ENCODE data around the gene PTH2R.
"Not testable (repeated sequence)": the region's sequence is repeated elsewhere in the genome, so short reads cannot be mapped to it uniquely, and the experiment has no call there.

PTH2R gene

DNA sequence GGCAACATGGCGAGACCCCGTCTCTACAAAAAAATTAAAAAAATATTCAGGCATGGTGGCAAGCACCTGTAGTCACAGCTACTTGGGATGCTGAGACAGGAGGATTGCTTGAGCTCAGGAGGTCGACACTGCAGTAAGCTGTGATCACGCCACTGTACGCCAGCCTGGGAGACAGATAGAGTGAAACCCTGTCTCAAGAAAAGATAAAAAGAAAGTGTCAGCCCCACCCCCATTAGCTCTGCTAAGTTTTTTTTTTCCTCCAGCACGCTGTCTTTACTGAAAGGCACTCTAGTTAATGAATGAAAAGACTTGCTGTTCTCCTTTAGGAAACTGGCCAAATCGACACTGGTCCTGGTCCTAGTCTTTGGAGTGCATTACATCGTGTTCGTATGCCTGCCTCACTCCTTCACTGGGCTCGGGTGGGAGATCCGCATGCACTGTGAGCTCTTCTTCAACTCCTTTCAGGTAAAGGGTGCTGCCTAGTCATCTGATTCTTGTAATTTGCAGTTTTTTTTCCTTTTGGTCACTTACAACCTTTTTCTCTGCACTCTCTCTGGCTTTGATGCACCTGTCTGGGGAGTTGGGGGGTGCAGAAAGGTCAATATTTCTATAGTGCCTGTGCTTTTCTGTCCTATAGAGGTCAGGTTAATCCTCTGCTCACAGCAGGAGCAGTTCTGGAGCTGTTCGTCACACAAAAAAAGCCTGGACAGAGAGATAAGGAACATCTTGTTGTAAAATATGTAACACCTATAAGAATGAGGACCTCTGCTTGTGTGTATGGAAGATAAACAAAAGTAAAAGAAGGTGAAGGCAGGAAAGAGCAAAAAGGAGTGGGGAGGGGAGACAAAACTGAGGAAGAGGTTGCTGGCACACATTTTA lies 82.3 kb downstream of the PTH2R start:
- no peak for DNase-seq (ENCODE audit: low spot score)

DNA sequence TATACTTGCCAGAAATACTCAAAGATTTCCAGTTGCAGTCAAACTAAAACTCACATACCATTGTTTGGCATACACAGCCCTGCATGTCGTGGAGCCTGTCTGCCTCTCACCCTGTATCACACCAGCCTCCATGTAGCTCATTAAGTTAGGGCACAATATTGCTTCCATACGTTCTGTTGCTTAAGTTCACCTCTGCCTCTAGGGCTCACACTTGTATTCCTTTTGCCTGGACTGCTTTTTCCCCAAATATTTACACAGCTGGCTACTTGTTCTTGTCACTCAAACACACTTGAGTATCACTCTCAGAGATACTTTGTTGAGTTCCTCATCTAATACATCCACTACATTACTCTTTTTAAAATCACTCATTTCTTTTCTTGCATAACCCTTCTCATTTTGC lies 83.1 kb downstream of the PTH2R start:
- no peak for DNase-seq (ENCODE audit: low spot score)

DNA sequence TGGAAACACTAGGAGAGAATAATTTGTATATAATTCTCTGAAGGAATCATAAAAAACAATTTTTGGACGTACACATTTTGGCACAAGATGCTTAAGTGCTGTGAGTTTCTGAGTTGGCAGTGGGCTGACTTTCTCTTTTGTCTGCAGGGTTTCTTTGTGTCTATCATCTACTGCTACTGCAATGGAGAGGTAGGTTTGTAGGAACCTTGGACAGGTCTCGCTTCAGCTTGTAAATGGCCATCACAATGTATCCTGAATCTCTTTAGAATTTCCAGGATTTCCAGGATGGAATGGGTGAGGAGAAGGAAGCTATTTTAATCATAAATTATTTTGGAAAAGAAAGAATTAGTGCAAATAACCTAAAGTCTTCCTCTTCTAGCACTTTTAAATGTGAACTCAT lies 83.9 kb downstream of the PTH2R start:
- no peak for DNase-seq (ENCODE audit: low spot score)

DNA sequence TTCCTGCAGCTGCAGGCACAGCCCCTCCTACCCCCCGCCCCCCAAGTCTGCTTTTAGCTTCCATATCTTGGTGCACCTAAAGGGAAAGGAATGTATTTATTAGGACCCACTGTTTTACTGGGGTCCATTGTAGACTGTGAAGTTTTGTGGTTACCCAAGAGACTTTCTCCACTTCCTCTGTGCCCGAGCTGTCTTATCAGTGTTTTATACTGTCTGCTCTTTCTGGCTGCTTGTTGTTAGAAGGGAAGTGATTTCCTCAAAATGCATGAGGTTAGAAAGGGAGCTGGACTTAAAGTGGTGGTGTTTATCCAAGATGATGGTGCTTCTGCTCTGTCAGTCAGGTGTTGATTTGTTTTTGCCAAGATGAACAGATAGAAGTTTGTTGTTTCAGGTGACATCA lies 85.0 kb downstream of the PTH2R start:
- no peak for DNase-seq (ENCODE audit: low spot score)

DNA sequence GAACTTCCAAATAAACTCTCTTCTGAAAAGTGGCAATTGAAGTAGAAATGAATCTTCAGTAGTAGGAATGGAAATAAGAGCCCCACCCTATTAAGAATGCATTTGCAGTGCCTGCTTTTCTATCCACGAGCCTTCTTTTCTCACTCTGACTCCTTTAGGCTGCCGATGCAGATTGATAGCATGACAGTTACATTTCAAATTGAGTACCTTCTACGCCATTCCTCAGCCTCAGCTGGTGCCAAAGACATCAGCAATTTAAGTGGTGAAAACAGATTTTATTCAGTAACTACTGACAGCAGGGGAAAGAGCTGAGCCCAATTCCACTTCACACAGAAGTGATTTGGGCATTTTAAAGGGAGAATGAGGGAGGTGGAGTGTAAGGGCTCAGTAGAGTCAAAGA lies 85.5 kb downstream of the PTH2R start:
- no peak for DNase-seq (ENCODE audit: low spot score)

DNA sequence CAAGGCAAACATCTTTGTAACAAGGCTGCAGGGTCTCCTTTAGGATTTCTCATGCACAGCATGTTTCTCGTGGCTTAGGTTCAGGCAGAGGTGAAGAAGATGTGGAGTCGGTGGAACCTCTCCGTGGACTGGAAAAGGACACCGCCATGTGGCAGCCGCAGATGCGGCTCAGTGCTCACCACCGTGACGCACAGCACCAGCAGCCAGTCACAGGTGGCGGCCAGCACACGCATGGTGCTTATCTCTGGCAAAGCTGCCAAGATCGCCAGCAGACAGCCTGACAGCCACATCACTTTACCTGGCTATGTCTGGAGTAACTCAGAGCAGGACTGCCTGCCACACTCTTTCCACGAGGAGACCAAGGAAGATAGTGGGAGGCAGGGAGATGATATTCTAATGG lies 86.6 kb downstream of the PTH2R start:
- no peak for DNase-seq (ENCODE audit: low spot score)

DNA sequence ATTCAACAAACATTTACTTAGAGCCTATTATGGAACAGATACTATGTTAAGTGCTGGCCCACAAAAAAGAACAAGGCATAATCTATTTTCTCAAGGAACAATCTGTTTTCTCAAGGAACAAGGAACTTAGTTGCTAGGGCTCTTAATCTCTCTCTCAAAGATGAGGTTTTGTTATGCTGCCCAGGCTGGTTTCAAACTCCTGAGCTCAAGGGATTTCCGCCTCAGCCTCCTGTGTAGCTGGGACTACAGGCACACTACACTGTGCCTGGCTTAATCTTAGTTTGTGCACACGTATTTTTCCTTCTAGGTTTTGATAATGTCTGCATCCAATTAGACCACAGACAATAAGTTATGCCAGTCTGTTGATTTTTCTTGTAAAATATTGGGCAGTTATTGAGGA lies 89.5 kb downstream of the PTH2R start:
- no peak for DNase-seq (ENCODE audit: low spot score)

DNA sequence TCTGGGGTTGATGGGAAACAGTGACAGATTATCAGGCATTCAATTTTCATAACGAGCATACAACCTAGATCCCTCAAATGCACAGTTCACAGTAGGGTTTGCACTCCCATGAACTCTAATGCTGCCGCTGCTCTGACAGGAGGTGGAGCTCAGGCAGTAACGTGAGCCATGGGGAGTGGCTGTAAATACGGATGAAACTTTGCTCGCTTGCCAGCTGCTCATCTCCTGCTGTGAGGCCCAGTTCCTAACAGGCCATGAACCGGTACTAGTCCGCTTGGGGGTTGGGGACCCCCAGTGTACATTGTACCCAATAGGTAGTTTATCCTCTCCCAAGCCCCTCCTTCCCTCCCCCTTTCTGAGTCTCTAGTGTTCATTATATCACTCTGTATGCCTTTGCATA lies 94.6 kb downstream of the PTH2R start:
- no peak for DNase-seq (ENCODE audit: low spot score)

DNA sequence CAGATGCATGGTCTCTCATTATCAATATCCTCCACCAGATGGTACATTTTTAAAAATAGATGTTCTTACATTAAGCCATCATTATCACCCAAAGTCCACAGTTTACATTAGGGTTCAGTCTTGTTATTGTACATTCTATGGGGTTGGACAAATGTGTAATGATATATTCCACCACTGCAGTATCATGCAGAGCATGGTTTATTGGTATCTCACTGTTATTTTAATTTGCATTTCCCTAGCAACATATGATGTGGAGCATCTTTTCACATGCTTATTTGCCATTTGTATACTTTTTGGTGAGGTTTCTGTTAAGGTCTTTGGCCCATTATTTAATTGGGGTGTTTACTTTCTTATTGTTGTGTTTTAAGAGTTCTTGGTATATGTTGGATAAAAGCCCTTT lies 95.7 kb downstream of the PTH2R start:
- DNase-seq (ENCODE audit: low spot score): no peak

DNA sequence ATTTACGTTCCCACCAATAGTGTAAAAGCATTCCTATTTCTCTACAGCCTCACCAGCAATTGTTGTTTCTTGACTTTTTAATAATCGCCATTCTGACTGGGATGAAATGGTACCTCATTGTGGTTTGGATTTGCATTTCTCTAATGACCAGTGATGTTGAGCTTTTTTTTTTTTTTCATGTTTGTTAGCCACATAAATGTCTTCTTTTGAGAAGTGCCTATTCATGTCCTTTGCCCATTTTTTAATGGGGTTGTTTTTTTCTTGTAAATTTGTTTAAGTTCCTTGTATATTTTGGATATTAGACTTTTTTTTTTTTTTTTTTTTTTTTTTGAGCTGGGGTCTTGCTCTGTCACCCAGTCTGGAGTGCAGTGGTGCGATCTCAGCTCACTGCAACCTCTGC lies 98.8 kb downstream of the PTH2R start:
- DNase-seq (ENCODE audit: low spot score): not testable (repeated sequence)

DNA sequence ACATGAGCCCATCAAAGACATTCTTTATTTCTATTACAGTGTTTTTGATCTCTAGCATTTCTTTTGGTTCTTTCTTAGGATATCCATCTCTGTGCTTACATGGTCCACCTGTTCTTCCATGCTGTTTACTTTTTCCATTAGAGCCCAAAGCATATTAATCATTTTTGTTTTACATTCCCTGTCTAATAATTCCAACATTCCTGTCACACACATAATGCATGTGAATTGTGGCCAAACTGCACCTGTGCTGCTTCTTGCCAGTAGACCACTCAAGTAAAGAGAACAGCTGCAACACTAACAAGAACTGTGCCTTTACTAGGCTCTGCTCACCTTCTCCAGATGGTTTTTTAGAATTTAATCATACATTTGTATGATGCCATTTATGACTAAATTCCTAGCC lies 103.0 kb downstream of the PTH2R start:
- no peak for DNase-seq (ENCODE audit: low spot score)

DNA sequence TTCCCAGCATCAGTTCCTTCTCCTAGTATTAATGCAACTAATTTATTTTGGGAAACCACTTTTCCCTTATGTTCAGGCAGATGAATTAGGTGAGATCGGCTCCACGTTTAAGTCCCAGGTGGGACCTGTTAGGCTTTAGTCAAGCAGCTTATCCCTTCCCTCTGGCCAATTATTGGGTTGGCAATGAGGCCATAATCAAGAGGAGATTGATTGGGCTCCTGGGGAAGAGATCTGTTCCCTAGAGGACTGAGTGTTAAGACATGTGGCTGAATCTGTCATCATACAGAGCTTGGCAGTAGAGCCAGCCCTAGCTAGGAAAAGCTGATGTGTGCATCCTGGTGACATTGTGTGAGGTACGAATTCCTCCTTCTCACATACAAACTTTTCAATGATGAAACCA lies 104.4 kb downstream of the PTH2R start:
- no peak for DNase-seq (ENCODE audit: low spot score)

DNA sequence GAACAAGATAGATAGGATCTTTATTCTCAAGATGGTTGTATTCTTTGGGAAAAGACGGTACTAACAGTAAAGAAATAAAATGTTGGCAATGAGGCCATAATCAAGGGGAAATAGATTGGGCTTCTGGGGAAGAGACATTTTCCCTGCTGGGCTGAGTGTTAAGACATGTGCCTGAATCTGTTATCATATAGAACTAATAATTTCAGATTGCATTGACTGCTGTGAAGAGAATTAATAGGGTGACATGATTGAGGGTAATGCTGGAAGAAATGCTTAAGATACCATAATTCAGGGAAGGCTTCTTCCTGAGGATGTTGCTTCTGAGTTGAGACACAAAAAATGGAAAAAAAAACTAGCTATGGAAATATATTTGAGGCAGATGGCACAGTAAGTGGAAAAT lies 105.0 kb downstream of the PTH2R start:
- DNase-seq (ENCODE audit: low spot score): no peak

DNA sequence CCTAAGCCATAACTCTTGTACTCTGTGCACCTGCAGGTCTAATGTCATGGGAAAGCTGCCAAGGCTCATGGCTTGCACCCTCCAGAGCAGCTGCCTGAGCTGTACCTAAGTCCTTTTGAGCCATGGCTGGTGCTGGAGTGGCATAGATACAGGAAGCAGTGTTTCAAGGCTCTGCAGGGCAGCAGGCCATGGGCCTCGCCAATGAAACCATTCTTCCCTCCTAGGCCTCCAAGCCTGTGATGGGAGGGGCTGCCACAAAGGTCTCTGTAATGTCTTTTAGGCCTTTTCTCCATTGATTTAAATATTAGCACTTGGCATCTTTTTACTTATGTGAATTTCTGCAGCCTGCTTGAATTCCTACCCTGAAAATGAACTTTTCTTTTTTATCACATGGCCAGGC lies 108.5 kb downstream of the PTH2R start:
- DNase-seq (ENCODE audit: low spot score): no peak

DNA sequence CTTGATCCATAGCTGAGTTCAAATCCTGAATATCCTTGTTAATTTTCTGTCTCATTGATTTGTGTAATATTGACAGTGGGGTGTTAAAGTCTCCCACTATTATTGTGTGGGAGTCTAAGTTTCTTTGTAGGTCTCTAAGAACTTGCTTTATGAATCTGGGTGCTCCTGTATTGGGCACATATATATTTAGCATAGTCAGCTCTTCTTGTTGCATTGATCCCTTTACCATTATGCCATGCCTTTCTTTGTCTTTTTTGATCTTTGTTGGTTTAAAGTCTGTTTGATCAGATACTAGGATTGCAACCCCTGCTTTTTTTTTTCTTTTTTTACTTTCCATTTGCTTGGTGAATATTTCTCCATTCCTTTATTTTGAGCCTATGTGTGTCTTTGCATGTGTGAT lies 116.5 kb downstream of the PTH2R start:
- not testable (repeated sequence) for DNase-seq (ENCODE audit: low spot score)

DNA sequence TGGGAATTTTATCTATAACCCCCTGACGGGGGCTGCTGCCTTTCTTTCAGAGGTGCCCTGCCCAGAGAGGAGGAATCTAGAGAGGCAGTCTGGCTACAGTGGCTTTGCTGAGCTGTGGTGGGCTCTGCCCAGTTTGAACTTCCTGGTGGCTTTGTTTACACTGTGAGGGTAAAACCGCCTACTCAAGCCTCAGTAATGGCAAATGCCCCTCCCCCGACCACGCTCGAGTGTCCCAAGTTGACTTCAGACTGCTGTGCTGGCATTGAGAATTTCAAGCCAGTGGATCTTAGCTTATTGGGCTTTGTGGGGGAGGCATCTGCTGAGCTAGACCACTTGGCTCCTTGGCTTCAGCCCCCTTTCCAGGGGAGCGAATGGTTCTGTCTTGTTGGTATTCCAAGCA lies 118.6 kb downstream of the PTH2R start:
- not testable (repeated sequence) for DNase-seq (ENCODE audit: low spot score)

DNA sequence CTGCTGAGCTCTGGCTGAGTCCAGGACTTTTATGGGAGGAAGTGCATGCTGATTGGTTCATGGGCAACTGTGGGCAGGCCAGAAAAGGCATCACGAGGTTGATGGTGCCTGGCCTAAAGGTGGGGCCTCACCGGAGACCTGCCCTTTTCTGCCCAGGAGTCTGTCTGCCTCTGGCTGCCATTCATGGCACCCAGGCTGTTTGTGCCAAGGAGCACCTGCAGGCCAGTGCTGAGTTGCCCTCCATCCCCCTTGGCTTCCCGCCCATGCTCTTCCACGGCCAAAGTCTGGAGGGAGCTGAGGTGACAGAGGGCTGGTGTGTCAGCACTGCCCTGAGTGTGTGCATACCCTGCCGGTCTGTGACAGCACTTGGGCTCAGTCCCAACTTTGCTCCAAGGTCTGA lies 123.2 kb downstream of the PTH2R start:
- no peak for DNase-seq (ENCODE audit: low spot score)

DNA sequence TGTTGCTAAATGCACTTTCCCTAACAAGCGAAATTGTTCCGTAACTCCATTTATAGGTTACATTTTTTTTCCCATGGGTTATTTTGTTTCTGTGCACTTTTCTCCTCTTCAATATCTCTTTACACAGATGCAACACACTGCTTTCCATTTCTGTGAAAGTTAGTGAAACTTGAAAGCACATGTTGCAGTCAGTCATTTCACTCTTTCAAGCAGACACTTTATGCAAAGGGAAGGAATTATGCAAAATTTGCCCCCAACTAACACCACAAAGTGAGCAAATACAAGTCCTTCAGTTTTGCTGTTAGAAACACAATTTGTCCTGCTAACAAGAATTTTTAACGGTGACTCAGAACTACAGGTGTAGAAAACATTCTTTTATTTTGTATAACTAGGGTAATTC lies 124.8 kb downstream of the PTH2R start:
- no peak for DNase-seq (ENCODE audit: low spot score)

DNA sequence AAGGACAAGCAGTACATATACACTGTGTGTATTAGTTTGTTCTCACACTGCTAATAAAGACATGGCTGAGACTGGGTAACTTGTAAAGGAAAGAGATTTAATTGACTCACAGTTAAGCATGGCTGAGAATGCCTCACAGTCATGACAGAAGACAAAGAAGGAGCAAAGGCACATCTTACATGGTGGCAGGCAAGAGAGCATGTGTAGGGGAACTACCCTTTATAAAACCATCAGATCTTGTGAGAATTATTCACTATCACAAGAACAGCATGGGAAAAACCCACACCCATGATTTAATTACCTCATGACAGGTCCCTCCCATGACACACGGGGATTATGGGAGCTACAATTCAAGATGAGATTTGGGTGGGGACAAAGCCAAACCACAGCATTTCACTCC lies 129.0 kb downstream of the PTH2R start:
- DNase-seq (ENCODE audit: low spot score): not testable (repeated sequence)

DNA sequence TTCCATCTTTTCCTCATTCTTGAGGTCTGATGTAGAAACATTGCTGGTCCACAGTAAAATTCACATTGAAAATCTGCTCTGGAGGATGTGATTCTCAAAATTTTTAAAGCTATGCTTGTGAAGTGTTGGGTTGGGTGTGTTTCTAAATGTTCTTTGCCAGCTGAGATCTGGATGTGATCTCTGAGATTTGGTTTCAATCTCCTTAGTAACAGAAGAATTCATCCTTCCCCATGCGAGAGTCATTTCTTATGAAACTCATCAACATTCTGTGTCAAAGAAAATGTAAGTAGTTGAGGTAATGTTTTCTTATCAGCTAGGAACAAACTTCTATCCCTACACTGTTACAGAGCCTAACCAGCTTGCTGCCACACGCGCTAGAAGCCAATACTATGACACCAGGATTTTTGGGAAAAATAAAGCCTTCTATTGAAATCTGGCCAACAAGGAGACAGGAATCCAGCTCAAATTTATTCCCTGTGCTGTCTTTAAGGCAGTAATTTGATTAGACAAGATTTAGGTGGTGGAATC lies 134.9 kb downstream of the PTH2R start:
- no peak for DNase-seq (ENCODE audit: low spot score)

DNA sequence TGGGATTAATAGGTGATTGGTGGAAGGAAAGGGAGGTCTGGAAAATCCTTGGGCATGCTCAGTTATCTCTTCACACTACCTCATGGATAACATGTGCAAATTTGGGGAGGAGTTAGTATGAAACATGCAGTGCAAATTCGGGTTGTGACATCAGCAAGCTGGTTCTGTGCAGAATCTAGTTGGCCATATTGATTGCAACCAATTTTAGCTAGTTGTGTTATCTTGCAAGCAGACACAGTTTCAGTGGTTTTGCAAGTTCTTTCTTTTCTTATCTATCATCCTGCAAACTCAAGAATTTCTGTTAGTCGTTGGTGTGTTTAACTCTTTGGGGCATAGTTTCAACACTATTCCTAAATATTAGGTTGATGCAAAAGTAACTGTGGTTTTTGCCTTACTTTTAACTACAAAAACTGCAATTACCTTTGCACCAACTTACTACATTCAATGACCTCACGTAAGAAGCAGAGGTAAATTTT lies 135.4 kb downstream of the PTH2R start:
- no peak for DNase-seq (ENCODE audit: low spot score)

DNA sequence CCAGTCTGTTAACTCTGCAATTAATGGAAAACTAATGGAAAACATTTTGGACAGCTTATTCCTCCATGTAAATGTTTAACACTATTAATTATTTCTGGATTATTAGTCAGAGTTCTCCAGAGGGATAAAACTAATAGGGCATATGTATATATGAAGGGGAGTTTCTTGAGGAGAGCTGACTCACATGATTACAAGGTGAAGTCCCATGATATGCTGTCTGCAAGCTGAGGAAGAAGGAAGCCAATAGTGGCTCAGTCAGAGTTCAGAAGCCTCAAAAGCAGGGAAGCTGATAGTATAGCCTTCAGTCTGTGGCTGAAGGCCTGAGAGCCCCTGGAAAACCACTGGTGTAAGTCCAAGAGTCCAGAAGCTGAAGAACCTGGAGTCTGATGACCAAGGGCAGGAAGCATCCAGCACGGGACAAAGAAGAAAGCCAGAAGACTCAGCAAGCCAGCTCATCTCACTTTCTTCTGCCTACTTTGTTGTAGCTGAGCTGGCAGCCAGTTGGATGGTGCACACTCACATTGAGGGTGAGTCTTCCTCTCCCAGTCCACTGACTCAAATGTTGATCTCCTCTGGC lies 136.0 kb downstream of the PTH2R start:
- no peak for DNase-seq (ENCODE audit: low spot score)

Measured in activated CD4-positive, alpha-beta T cell treated with anti-CD3 and anti-CD28 coated beads, Interleukin-2, Interleukin-4, amounts not matched to agents 100 ng/mL and 50 ng/mL, durations not matched to agents 16 hours and 8 hours (primary cell).